Naive thymus-derived CD4-positive, alpha-beta T cell (primary cell): ENCODE measurements around the gene LRMDA. TPM values are rescaled to one million over a fixed set of nuclear protein-coding genes. Genes with fewer than 3 reads are reported as not detected.

Experiments used
- ATAC-seq: fragments of 150-1000 bp; cut with Tn5 transposase; 2 replicates; pipeline ENCODE4 v1.10.0; 2021; ENCODE audit warnings: mild to moderate bottlenecking, moderate library complexity
- CTCF ChIA-PET: fragments of 350-600 bp; sonication (Branson Sonifier 250); formaldehyde crosslinking; loops from one replicate; lab custom pipeline; 2021; ENCODE audit warnings: antibody characterized with exemption; lab: Charles Lee
- POLR2A ChIA-PET: fragments of 350-600 bp; sonication (Branson Sonifier 250); formaldehyde crosslinking; loops from one replicate; lab custom pipeline; 2021; ENCODE audit warnings: antibody characterized with exemption, inconsistent platforms; lab: Charles Lee
- DNase-seq, 9 donors: peaks; one replicate each; pipeline versions ENCODE4 v3.0.0 to v3.0.0-alpha.2; 2020 to 2022; ENCODE audit warnings: mixed read lengths in 1 of 9
- H3K27ac ChIP-seq: one replicate; pipeline ENCODE4 v1.7.0; 2013; ENCODE audit warnings: mild to moderate bottlenecking, low read depth, low read length, moderate library complexity
- H3K27me3 ChIP-seq, 2 donors: one replicate each; pipeline ENCODE4 v1.7.0; 2013; ENCODE audit warnings: low read length in 2 of 2, mild to moderate bottlenecking in 2 of 2, moderate library complexity in 2 of 2; ENCODE audit not compliant: control insufficient read depth in 2 of 2, insufficient read depth in 2 of 2
- H3K36me3 ChIP-seq, 3 experiments: 1 replicate in 2 of 3; 2 replicates in 1 of 3; pipeline ENCODE4 v1.7.0; 2013; ENCODE audit warnings: low read length in 3 of 3, mild to moderate bottlenecking in 3 of 3, moderate library complexity in 1 of 3; ENCODE audit not compliant: insufficient read depth in 3 of 3, control insufficient read depth in 2 of 3
- H3K4me1 ChIP-seq, 2 donors: one replicate each; pipeline ENCODE4 v1.7.0; 2013; ENCODE audit warnings: low read length in 2 of 2, mild to moderate bottlenecking in 2 of 2, moderate library complexity in 1 of 2; ENCODE audit not compliant: control insufficient read depth in 2 of 2, insufficient read depth in 2 of 2
- H3K4me3 ChIP-seq: 2 replicates; pipeline ENCODE4 v1.7.0; 2013; ENCODE audit warnings: mild to moderate bottlenecking, low read length
- H3K9me3 ChIP-seq, 3 experiments: 1 replicate in 2 of 3; 2 replicates in 1 of 3; pipeline ENCODE4 v1.7.0; 2013; ENCODE audit warnings: low read length in 3 of 3; ENCODE audit not compliant: control insufficient read depth in 2 of 3
- H3K27ac Mint-ChIP-seq, 9 donors: one replicate each; pipeline ENCODE4 v1.8.0; 2020 to 2022; ENCODE audit warnings: mixed read lengths in 9 of 9, mild to moderate bottlenecking in 8 of 9, moderate library complexity in 5 of 9, inconsistent platforms in 2 of 9
- H3K27me3 Mint-ChIP-seq, 5 donors: one replicate each; pipeline ENCODE4 v1.8.0; 2021 to 2022; ENCODE audit warnings: mixed read lengths in 5 of 5, mild to moderate bottlenecking in 1 of 5
- H3K36me3 Mint-ChIP-seq, 5 donors: one replicate each; pipeline ENCODE4 v1.8.0; 2020 to 2022; ENCODE audit warnings: mixed read lengths in 5 of 5, mild to moderate bottlenecking in 3 of 5, inconsistent platforms in 1 of 5
- H3K4me1 Mint-ChIP-seq, 7 donors: one replicate each; pipeline ENCODE4 v1.8.0; 2020 to 2022; ENCODE audit warnings: mixed read lengths in 7 of 7, mild to moderate bottlenecking in 3 of 7, inconsistent platforms in 1 of 7
- H3K4me3 Mint-ChIP-seq, 10 donors: one replicate each; pipeline ENCODE4 v1.8.0; 2020 to 2022; ENCODE audit warnings: mild to moderate bottlenecking in 10 of 10, mixed read lengths in 10 of 10, moderate library complexity in 6 of 10, inconsistent platforms in 2 of 10
- H3K9me3 Mint-ChIP-seq, 11 donors: one replicate each; pipeline ENCODE4 v1.8.0; 2020 to 2022; ENCODE audit warnings: mixed read lengths in 11 of 11, mild to moderate bottlenecking in 4 of 11, inconsistent platforms in 1 of 11, moderate library complexity in 1 of 11
- intact Hi-C, 2 donors: fragments of 100-400 bp; cut with micrococcal nuclease; formaldehyde crosslinking; loops; one replicate each; pipeline ENCODE4 v1.15.1; 2023
- polyA plus RNA-seq, 2 donors: library from polyadenylated mRNA; unstranded; fragments of 300-500 nt; fragmentation: Illumina TruSeq; gene quantifications; one replicate each; pipeline ENCODE4 v1.2.3, GENCODE V29; 2021
- total RNA-seq, 6 experiments: library from RNA in 5 of 6; stranded (reverse) in 5 of 6; gene quantifications; 1 replicate in 5 of 6; 2 replicates in 1 of 6; pipeline ENCODE4 v1.2.3 and lab custom pipeline; 2021 to 2026

Gene LRMDA
- total and polyA plus RNA-seq, 7 experiments from 2014 or later: 0.57 to 14.9 (median 3.0) TPM; not detected in 4

GRCh38 chr10:75828413-75828812 is 397.0 kb downstream of the LRMDA start:
- Histone ChIP-seq H3K27me3 (no peaks in the 10 kb centered on the region), H3K9me3 (no peaks in the 10 kb centered on the region), H3K4me1 (no peaks in the 10 kb centered on the region), H3K27ac (no peak overlapping the region), H3K36me3 (no peaks in the 10 kb centered on the region), H3K4me3 (no peak overlapping the region)
- peaks cover 0 to 2% (median 0%) of the 10 kb centered on the region in 7 donors for H3K4me1 Mint-ChIP-seq
- intact Hi-C loops: no loop called here
- peaks cover 0 to 18% (median 4%) of the 10 kb centered on the region in 11 donors for H3K9me3 Mint-ChIP-seq
- H3K27me3 Mint-ChIP-seq: peaks cover 0 to 12% (median 0%) of the 10 kb centered on the region in 5 donors
- peaks cover 0 to 6% (median 0%) of the 10 kb centered on the region in 5 donors for H3K36me3 Mint-ChIP-seq
- H3K4me3 Mint-ChIP-seq: no peak overlapping the region
- no peak for ATAC-seq
- DNase-seq: no peak
- no peak overlapping the region for H3K27ac Mint-ChIP-seq
- ChIA-PET POLR2A (no interaction called here), CTCF (no interaction called here)

- Histone ChIP-seq H3K4me3 (no peak overlapping the region), H3K9me3 (no peaks in the 10 kb centered on the region), H3K36me3 (no peaks in the 10 kb centered on the region), H3K27ac (no peak overlapping the region), H3K4me1 (no peaks in the 10 kb centered on the region), H3K27me3 (no peaks in the 10 kb centered on the region)
- Mint-ChIP-seq H3K27me3 (peaks cover 0 to 27% (median 10%) of the 10 kb centered on the region in 5 donors), H3K4me1 (peaks cover 0 to 2% (median 0%) of the 10 kb centered on the region in 7 donors), H3K27ac (no peak overlapping the region), H3K9me3 (peaks cover 0 to 17% (median 5%) of the 10 kb centered on the region in 11 donors), H3K4me3 (no peak overlapping the region), H3K36me3 (peaks cover 0 to 7% (median 3%) of the 10 kb centered on the region in 5 donors)
- no peak for ATAC-seq
- CTCF ChIA-PET: no interaction called here
- POLR2A ChIA-PET: no interaction called here
- intact Hi-C loops: no loop called here
- no peak for DNase-seq
These were observed 404.6 kb downstream of the LRMDA start for GRCh38 chr10:75836064-75836463.

GRCh38 chr10:75838486-75838885 is 407.1 kb downstream of the LRMDA start:
- Histone ChIP-seq H3K27ac (no peak overlapping the region), H3K4me1 (no peaks in the 10 kb centered on the region), H3K36me3 (no peaks in the 10 kb centered on the region), H3K9me3 (no peaks in the 10 kb centered on the region), H3K27me3 (no peaks in the 10 kb centered on the region), H3K4me3 (no peak overlapping the region)
- CTCF ChIA-PET: no interaction called here
- no peak overlapping the region for H3K4me3 Mint-ChIP-seq
- intact Hi-C loops: no loop called here
- H3K27me3 Mint-ChIP-seq: peaks cover 0 to 23% (median 11%) of the 10 kb centered on the region in 5 donors
- ATAC-seq (no peak), DNase-seq (no peak)
- POLR2A ChIA-PET: no interaction called here
- no peaks in the 10 kb centered on the region for H3K4me1 Mint-ChIP-seq
- H3K9me3 Mint-ChIP-seq: peaks cover 0 to 6% (median 1%) of the 10 kb centered on the region in 11 donors
- H3K36me3 Mint-ChIP-seq: peaks cover 0 to 3% (median 0%) of the 10 kb centered on the region in 5 donors
- no peak overlapping the region for H3K27ac Mint-ChIP-seq

GRCh38 chr10:75839020-75839419 is 407.6 kb downstream of the LRMDA start:
- no peak overlapping the region for H3K4me3 Mint-ChIP-seq
- ChIA-PET CTCF (no interaction called here), POLR2A (no interaction called here)
- H3K9me3 ChIP-seq: no peaks in the 10 kb centered on the region
- intact Hi-C loops: no loop called here
- H3K27me3 ChIP-seq: no peaks in the 10 kb centered on the region
- peaks cover 0 to 25% (median 11%) of the 10 kb centered on the region in 5 donors for H3K27me3 Mint-ChIP-seq
- H3K9me3 Mint-ChIP-seq: peaks cover 0 to 6% (median 0%) of the 10 kb centered on the region in 11 donors
- peaks cover 0 to 3% (median 0%) of the 10 kb centered on the region in 5 donors for H3K36me3 Mint-ChIP-seq
- no peak overlapping the region for H3K27ac ChIP-seq
- H3K4me1 Mint-ChIP-seq: no peaks in the 10 kb centered on the region
- no peaks in the 10 kb centered on the region for H3K36me3 ChIP-seq
- no peak overlapping the region for H3K4me3 ChIP-seq
- no peaks in the 10 kb centered on the region for H3K4me1 ChIP-seq
- ATAC-seq: no peak
- no peak for DNase-seq
- no peak overlapping the region for H3K27ac Mint-ChIP-seq

GRCh38 chr10:75841266-75841665 is 409.8 kb downstream of the LRMDA start:
- ATAC-seq: no peak
- H3K4me1 ChIP-seq: no peaks in the 10 kb centered on the region
- no peak overlapping the region for H3K27ac ChIP-seq
- POLR2A ChIA-PET: no interaction called here
- H3K27me3 Mint-ChIP-seq: peaks cover 0 to 14% (median 7%) of the 10 kb centered on the region in 5 donors
- H3K4me3 ChIP-seq: no peak overlapping the region
- CTCF ChIA-PET: no interaction called here
- H3K9me3 ChIP-seq: no peaks in the 10 kb centered on the region
- H3K27ac Mint-ChIP-seq: no peak overlapping the region
- H3K9me3 Mint-ChIP-seq: peaks cover 0 to 4% (median 0%) of the 10 kb centered on the region in 11 donors
- intact Hi-C loops: no loop called here
- DNase-seq: no peak
- H3K36me3 Mint-ChIP-seq: peaks cover 0 to 3% (median 0%) of the 10 kb centered on the region in 5 donors
- H3K36me3 ChIP-seq: no peaks in the 10 kb centered on the region
- H3K4me3 Mint-ChIP-seq: no peak overlapping the region
- H3K27me3 ChIP-seq: no peaks in the 10 kb centered on the region
- H3K4me1 Mint-ChIP-seq: no peaks in the 10 kb centered on the region

GRCh38 chr10:75845176-75845947 is 413.9 kb downstream of the LRMDA start:
- no peaks in the 10 kb centered on the region for H3K36me3 ChIP-seq
- ChIA-PET CTCF (no interaction called here), POLR2A (no interaction called here)
- intact Hi-C loops: no loop called here
- Mint-ChIP-seq H3K27ac (no peak overlapping the region), H3K36me3 (no peaks in the 10 kb centered on the region), H3K27me3 (peaks cover 0 to 10% (median 7%) of the 10 kb centered on the region in 5 donors), H3K4me3 (no peak overlapping the region), H3K4me1 (no peaks in the 10 kb centered on the region), H3K9me3 (peaks cover 0 to 5% (median 0%) of the 10 kb centered on the region in 11 donors)
- ATAC-seq: no peak
- H3K27me3 ChIP-seq: no peaks in the 10 kb centered on the region
- no peaks in the 10 kb centered on the region for H3K9me3 ChIP-seq
- no peak overlapping the region for H3K27ac ChIP-seq
- no peaks in the 10 kb centered on the region for H3K4me1 ChIP-seq
- H3K4me3 ChIP-seq: no peak overlapping the region
- DNase-seq: no peak

- Histone ChIP-seq H3K4me3 (no peak overlapping the region), H3K9me3 (no peaks in the 10 kb centered on the region), H3K27ac (no peak overlapping the region), H3K27me3 (no peaks in the 10 kb centered on the region), H3K4me1 (no peaks in the 10 kb centered on the region), H3K36me3 (no peaks in the 10 kb centered on the region)
- peak overlapping the region in 1 of 9 donors; percentile 43 for H3K27ac Mint-ChIP-seq
- H3K4me3 Mint-ChIP-seq: no peak overlapping the region
- no peak for DNase-seq
- no peaks in the 10 kb centered on the region for H3K36me3 Mint-ChIP-seq
- ChIA-PET CTCF (no interaction called here), POLR2A (no interaction called here)
- no peaks in the 10 kb centered on the region for H3K4me1 Mint-ChIP-seq
- ATAC-seq: no peak
- H3K27me3 Mint-ChIP-seq: peaks cover 0 to 10% (median 4%) of the 10 kb centered on the region in 5 donors
- H3K9me3 Mint-ChIP-seq: peaks cover 0 to 5% (median 0%) of the 10 kb centered on the region in 11 donors
- intact Hi-C loops: no loop called here
These were observed 416.1 kb downstream of the LRMDA start for GRCh38 chr10:75847477-75847876.
